Measurements from ENCODE around the gene JPH3. TPM values are rescaled to one million over a fixed set of nuclear protein-coding genes. Genes with fewer than 3 reads are reported as not detected.
A peak's percentile ranks its signal among the peaks of the same experiment; 100 is the strongest.

JPH3 gene
- total RNA-seq, 2 experiments from 2014 or later, result 0.07 to 0.09 TPM

DNA sequence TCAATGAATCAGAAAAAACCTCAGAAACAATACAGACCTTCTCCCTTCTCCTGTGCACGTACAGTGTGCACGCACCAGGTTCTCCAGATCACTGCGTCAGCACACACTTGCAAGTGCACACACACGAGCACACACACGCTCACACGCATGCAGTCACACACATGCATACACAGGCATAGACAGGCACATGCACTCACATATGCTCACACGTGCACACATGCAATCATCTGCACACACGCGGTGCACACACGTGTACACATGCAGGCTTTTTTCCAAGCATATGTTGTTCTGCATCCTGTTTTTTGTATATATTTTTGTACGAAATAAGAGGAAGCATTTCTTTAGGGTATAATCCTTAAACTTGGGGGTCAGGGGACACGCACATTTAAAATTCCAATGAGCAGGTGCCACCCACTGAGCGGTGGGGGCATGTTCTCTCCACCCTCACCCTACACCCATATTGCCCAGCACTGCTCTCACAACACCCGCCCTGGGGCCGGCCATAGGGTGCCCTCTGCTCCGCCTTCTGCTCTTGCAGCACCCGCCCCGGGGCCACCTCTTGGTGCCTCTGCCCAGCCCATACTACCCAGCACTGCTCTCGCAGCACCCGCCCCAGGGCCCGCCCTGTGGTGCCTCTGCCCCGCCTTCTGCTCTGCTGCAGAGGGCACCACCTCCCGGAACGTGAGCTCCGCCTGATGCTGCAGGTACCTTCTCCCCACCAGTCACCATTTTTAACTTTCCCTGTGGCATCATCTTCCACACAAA is 142.6 kb downstream of the JPH3 start:
- H3K27ac Mint-ChIP-seq, result no peak overlapping the region
- H3K27me3 Mint-ChIP-seq, result no peaks in the 10 kb centered on the region
- peaks cover 33% of the 10 kb centered on the region for H3K36me3 Mint-ChIP-seq (ENCODE audit: low read depth)

DNA sequence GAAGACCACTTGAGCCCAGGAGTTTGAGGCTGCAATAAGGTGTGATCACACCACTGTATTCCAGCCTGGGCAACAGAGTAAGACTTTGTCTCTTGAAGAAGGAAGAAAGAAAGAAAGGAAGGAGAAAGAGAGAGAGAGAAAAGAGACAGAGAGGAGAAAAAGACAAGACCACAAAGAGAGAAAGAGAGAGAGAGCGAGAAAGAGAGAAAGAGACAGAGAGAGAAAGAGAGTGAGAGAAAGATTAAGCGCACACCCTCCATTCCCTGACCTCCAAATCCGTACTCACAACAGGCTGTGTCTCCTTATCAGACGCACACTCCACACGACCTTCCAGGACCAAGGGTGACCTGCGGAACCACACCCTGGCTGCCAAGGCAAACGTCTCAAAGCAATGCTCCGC is 143.9 kb downstream of the JPH3 start:
- peaks cover 35% of the 10 kb centered on the region for H3K36me3 Mint-ChIP-seq (ENCODE audit: low read depth)
- ATAC-seq, result no peak
- ChIA-PET CTCF (no interaction called here), POLR2A (no interaction called here)
- peaks cover 10% of the 10 kb centered on the region for H3K4me1 Mint-ChIP-seq (ENCODE audit: low read depth)
- no peaks in the 10 kb centered on the region for H3K9me3 Mint-ChIP-seq
- no peak for DNase-seq
- H3K27me3 Mint-ChIP-seq, result no peaks in the 10 kb centered on the region
- intact Hi-C loops (cut with micrococcal nuclease), result no loop called here
- no peak overlapping the region for H3K27ac Mint-ChIP-seq
- TF ChIP-seq, protein P1, sequence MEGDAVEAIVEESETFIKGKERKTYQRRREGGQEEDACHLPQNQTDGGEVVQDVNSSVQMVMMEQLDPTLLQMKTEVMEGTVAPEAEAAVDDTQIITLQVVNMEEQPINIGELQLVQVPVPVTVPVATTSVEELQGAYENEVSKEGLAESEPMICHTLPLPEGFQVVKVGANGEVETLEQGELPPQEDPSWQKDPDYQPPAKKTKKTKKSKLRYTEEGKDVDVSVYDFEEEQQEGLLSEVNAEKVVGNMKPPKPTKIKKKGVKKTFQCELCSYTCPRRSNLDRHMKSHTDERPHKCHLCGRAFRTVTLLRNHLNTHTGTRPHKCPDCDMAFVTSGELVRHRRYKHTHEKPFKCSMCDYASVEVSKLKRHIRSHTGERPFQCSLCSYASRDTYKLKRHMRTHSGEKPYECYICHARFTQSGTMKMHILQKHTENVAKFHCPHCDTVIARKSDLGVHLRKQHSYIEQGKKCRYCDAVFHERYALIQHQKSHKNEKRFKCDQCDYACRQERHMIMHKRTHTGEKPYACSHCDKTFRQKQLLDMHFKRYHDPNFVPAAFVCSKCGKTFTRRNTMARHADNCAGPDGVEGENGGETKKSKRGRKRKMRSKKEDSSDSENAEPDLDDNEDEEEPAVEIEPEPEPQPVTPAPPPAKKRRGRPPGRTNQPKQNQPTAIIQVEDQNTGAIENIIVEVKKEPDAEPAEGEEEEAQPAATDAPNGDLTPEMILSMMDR (IDR thresholded peaks at IDR 0.05), result no peak
- no peak overlapping the region for H3K4me3 Mint-ChIP-seq

More for the DNA sequence above, 142.6 kb downstream of the JPH3 start:
- no peak overlapping the region for H3K4me3 Mint-ChIP-seq
- intact Hi-C loops (cut with micrococcal nuclease), result no loop called here
- H3K9me3 Mint-ChIP-seq, result no peaks in the 10 kb centered on the region
- CTCF ChIA-PET, result interaction anchor here (0.8 kb wide), 1 partner anchor 24 kb away, joined by 3 read pairs; no protein-coding TSS in a partner anchor
- ATAC-seq (peak; percentile 17), DNase-seq (no peak)
- TF ChIP-seq, protein P1 (IDR thresholded peaks at IDR 0.05), result no peak
- POLR2A ChIA-PET, result interaction anchor here (0.6 to 1.1 kb wide), 2 partner anchors 42 to 120 kb away, joined by 3 to 4 read pairs; no protein-coding TSS in a partner anchor
- peaks cover 12% of the 10 kb centered on the region for H3K4me1 Mint-ChIP-seq (ENCODE audit: low read depth)

Other genes with a start within 250 kb of the JPH3 start
- 10 to 100 TPM; 32.0 to 32.7 TPM for gene FBXO31, start 218.7 kb upstream of the JPH3 start, total RNA-seq
- 10 to 100 TPM; 55.3 to 58.1 TPM for gene MAP1LC3B, start 210.2 kb upstream of the JPH3 start, total RNA-seq
- gene ZCCHC14, start 109.5 kb upstream of the JPH3 start, total RNA-seq, result 1 to 10 TPM; 4.6 to 5.9 TPM
- 10 to 100 TPM; 80.8 to 81.7 TPM for gene KLHDC4, start 163.5 kb downstream of the JPH3 start, total RNA-seq

Data from activated CD8-positive, alpha-beta T cell treated with anti-CD3 and anti-CD28 coated beads for 36 hours (primary cell).